GM12878 (cell line): ENCODE results near the gene PRSS36. TPM values are rescaled to one million over a fixed set of nuclear protein-coding genes. Genes with fewer than 3 reads are reported as not detected.
A peak's percentile ranks its signal among the peaks of the same experiment; 100 is the strongest.

ENCODE experiments used
- BACH1 ChIP-seq: fragments of 450-650 bp; IDR thresholded peaks from 2 replicates; pipeline ENCODE4 v1.6.1; 2017; ENCODE audit warnings: mild to moderate bottlenecking, borderline replicate concordance
- BHLHE40 ChIP-seq, 2 experiments: fragments of 450-650 bp in 1 of 2; IDR thresholded peaks; 2 replicates each; pipeline ENCODE4 v1.6.1; 2011 to 2017; ENCODE audit warnings: low read depth in 2 of 2, borderline replicate concordance in 1 of 2, improper control_type of control experiment in 1 of 2, low read length in 1 of 2, mild to moderate bottlenecking in 1 of 2
- BMI1 ChIP-seq: fragments of 450-650 bp; IDR thresholded peaks from 2 replicates; pipeline ENCODE4 v1.6.1; 2016; ENCODE audit warnings: mild to moderate bottlenecking, moderate library complexity, borderline replicate concordance
- CHD1 ChIP-seq: IDR thresholded peaks from 2 replicates; pipeline ENCODE4 v1.6.1; 2012; ENCODE audit warnings: low read depth, low read length, improper control_type of control experiment
- E2F4 ChIP-seq: IDR thresholded peaks from 2 replicates; pipeline ENCODE4 v1.6.1; 2012; ENCODE audit warnings: low read depth, low read length, improper control_type of control experiment
- E4F1 ChIP-seq: fragments of 450-650 bp; IDR thresholded peaks from 2 replicates; pipeline ENCODE4 v1.6.1; 2018; ENCODE audit warnings: borderline replicate concordance, mild to moderate bottlenecking; ENCODE audit not compliant: partially characterized antibody
- EGR1 ChIP-seq, 2 experiments: IDR thresholded peaks; 1 replicate in 1 of 2; 2 replicates in 1 of 2; pipeline ENCODE4 v1.6.1; 2011 to 2012; ENCODE audit warnings: low read depth in 2 of 2, low read length in 2 of 2, borderline replicate concordance in 1 of 2, mild to moderate bottlenecking in 1 of 2, moderate library complexity in 1 of 2
- HDAC2 ChIP-seq: fragments of 200-600 bp; sonication (generic); IDR thresholded peaks from 2 replicates; pipeline ENCODE4 v1.6.1; 2017
- IRF5 ChIP-seq: fragments of 450-650 bp; IDR thresholded peaks from 2 replicates; pipeline ENCODE4 v1.6.1; 2017; ENCODE audit warnings: borderline replicate concordance
- MXI1 ChIP-seq: fragments of 150-350 bp; IDR thresholded peaks from 2 replicates; pipeline ENCODE4 v1.6.1; 2011; ENCODE audit warnings: low read depth, mild to moderate bottlenecking, inconsistent platforms, low read length, improper control_type of control experiment
- MYC ChIP-seq: IDR thresholded peaks from 2 replicates; pipeline ENCODE4 v1.6.1; 2011; ENCODE audit warnings: mild to moderate bottlenecking, low read length, moderate library complexity, inconsistent platforms; ENCODE audit not compliant: insufficient read depth, insufficient replicate concordance, insufficient read length, severe bottlenecking
- NR2C1 ChIP-seq: fragments of 450-650 bp; IDR thresholded peaks from 2 replicates; pipeline ENCODE4 v1.6.1; 2017; ENCODE audit warnings: antibody characterized with exemption, mild to moderate bottlenecking, moderate library complexity
- RELB ChIP-seq: fragments of 450-650 bp; IDR thresholded peaks from 2 replicates; pipeline ENCODE4 v1.6.1; 2017; ENCODE audit warnings: low read depth, mild to moderate bottlenecking, moderate library complexity
- RUNX3 ChIP-seq: IDR thresholded peaks from 2 replicates; pipeline ENCODE4 v1.6.1; 2012; ENCODE audit warnings: low read length, inconsistent platforms
- SMC3 ChIP-seq: IDR thresholded peaks from 2 replicates; pipeline ENCODE4 v1.6.1; 2011; ENCODE audit warnings: low read length, improper control_type of control experiment, borderline replicate concordance
- STAT1 ChIP-seq: fragments of 450-650 bp; conservative IDR thresholded peaks from 2 replicates; pipeline ENCODE4 v1.6.1; 2014; ENCODE audit warnings: antibody characterized with exemption, mild to moderate bottlenecking
- STAT3 ChIP-seq: IDR thresholded peaks from 2 replicates; pipeline ENCODE4 v1.6.1; 2011; ENCODE audit warnings: low read depth, low read length, improper control_type of control experiment
- TCF3 ChIP-seq: IDR thresholded peaks from 2 replicates; pipeline ENCODE4 v1.6.1; 2012; ENCODE audit warnings: low read depth, mild to moderate bottlenecking, low read length, borderline replicate concordance; ENCODE audit not compliant: insufficient read depth
- TCF7 ChIP-seq: IDR thresholded peaks from 2 replicates; pipeline ENCODE4 v1.6.1; 2014; ENCODE audit warnings: antibody characterized with exemption, borderline replicate concordance
- USF2 ChIP-seq: IDR thresholded peaks from 2 replicates; pipeline ENCODE4 v1.6.1; 2011; ENCODE audit warnings: low read depth, low read length, improper control_type of control experiment, borderline replicate concordance
- ZNF24 ChIP-seq: fragments of 450-650 bp; IDR thresholded peaks from 2 replicates; pipeline ENCODE4 v1.6.1; 2017; ENCODE audit warnings: antibody characterized with exemption, mild to moderate bottlenecking
- polyA plus RNA-seq, 11 experiments: library from polyadenylated mRNA; depleted of rRNA in 4 of 11; unstranded in 6 of 11; stranded (reverse) in 5 of 11; fragments of >200 nt; fragmentation: Nextera tagmentation in 4 of 11; fragmentation: Illumina TruSeq in 1 of 11; extraction: Ambion mirVana in 4 of 11; extraction: Trizol in 1 of 11; gene quantifications; 1 replicate in 1 of 11; 2 replicates in 10 of 11; pipeline versions ENCODE4 v1.2.1 to v1.2.3, GENCODE V29; 2011 to 2016; ENCODE audit warnings: inconsistent platforms in 2 of 11, missing spikeins in 2 of 11, low read depth in 1 of 11
- total RNA-seq, 4 experiments: library from RNA; depleted of rRNA in 3 of 4; stranded (reverse); fragments of >200 nt in 3 of 4; fragmentation: Illumina TruSeq in 1 of 4; extraction: Trizol in 1 of 4; gene quantifications; 2 replicates each; pipeline versions ENCODE4 v1.2.1 to v1.2.3, GENCODE V29; 2013 to 2021

PRSS36 gene
- total and polyA plus RNA-seq, 10 of the 15 experiments (the other 5 are each of a cell fraction or from before 2014, with no cell fraction given): 0.11 to 1.1 (median 0.17) TPM; not detected in 3

- TF ChIP-seq E2F4 (0 out of 2 replicates have a peak, but pooled peaks have one; percentile 45), STAT3 (no peak), RELB (peak; percentile 11; the same call in 1 of the 2 replicates), SMC3 (peak; percentile 74), E4F1 (no peak), BMI1 (no peak), STAT1 (peak; percentile 83; the same call in 1 of the 2 replicates), HDAC2 (no peak), BHLHE40 (IDR thresholded peaks at IDR 0.05; ENCODE audit: borderline replicate concordance in 1 of 2, low read depth in 2 of 2, low read length in 1 of 2) (peak; percentile 87 to 95), ZNF24 (0 out of 2 replicates have a peak, but pooled peaks have one; percentile 15), USF2 (no peak), TCF3 (0 out of 2 replicates have a peak, but pooled peaks have one; percentile 52), RUNX3 (0 out of 2 replicates have a peak, but pooled peaks have one; percentile 21), CHD1 (no peak), TCF7 (no peak), NR2C1 (peak; percentile 39; the same call in 1 of the 2 replicates), EGR1 (IDR thresholded peaks at IDR 0.05; ENCODE audit: borderline replicate concordance in 1 of 2, low read depth in 2 of 2, low read length in 2 of 2) (peak in 1 of 2 experiments; percentile 66; a peak in 1 of 3 replicates), IRF5 (no peak), BACH1 (peak; percentile 68), MXI1 (peak; percentile 66), MYC (no peak)
Observed at GRCh38 chr16:31142109-31143010, 7.5 kb downstream of the PRSS36 start (continued).
